Middle frontal gyrus (tissue), 1 donor: ENCODE measurements around the gene GPC6.

Experiments
- DNase-seq: peaks from one replicate; pipeline ENCODE4 v3.0.0-alpha.2; 2015; ENCODE audit warnings: low spot score; ENCODE audit errors: extremely low spot score

Gene GPC6

DNA sequence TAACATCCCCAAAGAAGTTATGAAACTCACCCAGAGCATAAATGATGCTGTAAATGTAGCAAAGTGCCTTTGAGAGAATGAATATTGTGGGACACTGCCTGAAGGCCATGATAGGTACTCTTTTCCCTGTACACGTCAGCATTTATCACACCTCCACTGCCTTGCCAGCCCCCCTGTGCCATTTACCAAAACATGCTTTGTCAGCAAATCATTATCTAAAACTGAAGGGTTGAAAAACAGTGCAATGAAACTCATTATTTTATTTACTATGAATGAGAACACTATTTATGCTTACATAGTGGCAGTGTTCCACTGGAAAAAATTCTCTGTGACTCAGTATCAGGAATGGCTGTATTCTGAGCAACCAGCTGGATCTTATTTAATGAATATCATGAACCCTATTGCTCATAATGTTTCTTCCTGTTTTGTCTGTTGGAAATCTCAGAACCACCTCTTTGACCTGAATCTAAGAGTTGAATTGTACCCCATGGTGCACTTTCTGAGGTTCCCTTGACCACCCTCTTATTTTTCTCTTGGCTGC, 688.7 kb downstream of the GPC6 start:
- no peak for DNase-seq

GRCh38 chr13:93922063-93922855, 695.7 kb downstream of the GPC6 start:
- no peak for DNase-seq

- DNase-seq = no peak
Observed at GRCh38 chr13:93925990-93926389, 699.4 kb downstream of the GPC6 start.

- no peak for DNase-seq
Observed at GRCh38 chr13:93926425-93926824, 699.8 kb downstream of the GPC6 start.

GRCh38 chr13:93927431-93927830, 700.8 kb downstream of the GPC6 start:
- no peak for DNase-seq

DNA sequence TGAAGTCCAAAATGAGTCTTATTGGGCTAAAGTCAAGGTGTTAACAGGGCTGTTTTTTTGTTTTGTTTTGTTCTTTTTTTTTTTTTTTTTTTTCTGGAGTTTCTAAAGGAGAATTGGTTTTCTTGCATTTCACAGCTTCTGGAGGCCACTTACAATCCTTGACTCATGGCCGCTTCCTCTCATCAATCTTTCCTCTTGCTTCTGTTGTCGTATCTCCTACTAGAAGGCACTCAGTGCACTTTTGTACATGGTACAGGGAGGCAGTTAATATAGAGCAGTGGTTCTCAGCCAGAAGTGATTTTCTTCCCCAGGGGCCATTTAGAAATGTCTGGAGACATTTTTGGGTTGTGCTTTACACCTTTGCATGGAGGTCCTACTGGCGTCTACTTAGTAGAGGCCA, 706.3 kb downstream of the GPC6 start:
- DNase-seq = no peak

DNA sequence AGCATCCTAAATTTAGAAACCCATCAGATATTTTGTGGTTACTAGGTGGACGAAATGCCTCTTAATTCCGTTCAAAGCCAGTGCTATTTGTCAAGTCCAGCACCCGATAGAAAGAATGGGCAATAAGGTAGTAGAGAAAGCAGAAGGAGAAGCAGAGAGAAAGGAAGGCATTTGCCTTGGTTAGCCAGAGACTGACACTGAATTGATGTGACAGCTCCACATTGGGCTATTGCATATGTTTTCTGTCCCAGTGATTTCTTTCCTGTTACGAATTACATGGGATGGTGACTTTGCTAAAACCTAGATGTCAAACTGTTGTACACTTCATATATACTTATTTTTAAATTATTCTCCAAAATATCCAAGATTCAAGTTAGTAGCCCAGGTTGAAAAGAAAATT, 710.3 kb downstream of the GPC6 start:
- DNase-seq = no peak

DNA sequence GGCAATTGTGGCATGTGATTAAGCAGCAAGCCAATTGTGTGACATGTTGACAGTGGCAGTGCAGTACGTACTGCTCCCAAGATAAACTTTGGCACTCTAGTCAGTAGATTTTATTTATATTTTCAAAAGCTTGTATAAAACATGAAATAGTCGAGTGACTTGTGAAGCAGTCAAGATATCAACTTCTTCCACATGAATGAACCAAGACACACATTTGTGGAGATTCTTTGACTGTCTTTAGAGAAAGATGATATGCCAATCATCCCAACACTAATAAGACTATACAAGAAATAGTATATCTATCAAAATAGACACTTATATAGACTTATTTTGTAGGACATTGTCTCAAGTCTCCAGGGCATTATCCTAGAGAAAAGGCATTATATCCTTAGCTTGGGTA, 714.8 kb downstream of the GPC6 start:
- no peak for DNase-seq

DNA sequence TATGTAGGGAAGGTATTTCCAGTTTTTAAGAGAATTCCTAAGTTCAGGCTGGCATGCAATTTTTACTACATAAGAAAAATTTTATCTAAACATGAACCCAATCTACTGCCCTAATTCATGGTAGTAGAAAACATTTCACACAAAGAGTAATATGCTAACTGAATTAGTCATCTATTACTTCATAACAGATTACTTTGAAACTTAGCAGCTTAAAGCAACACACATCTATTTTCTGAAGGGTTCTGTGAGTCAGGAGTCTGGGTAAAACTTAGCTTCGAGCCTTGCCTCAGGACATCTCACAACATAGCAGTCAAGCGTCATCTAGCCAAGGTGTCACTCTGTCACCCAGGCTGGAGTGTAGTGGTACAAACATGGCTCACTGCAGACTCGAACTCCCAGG, 715.4 kb downstream of the GPC6 start:
- no peak for DNase-seq

- no peak for DNase-seq
Observed at GRCh38 chr13:93945621-93946020, 719.0 kb downstream of the GPC6 start.

DNA sequence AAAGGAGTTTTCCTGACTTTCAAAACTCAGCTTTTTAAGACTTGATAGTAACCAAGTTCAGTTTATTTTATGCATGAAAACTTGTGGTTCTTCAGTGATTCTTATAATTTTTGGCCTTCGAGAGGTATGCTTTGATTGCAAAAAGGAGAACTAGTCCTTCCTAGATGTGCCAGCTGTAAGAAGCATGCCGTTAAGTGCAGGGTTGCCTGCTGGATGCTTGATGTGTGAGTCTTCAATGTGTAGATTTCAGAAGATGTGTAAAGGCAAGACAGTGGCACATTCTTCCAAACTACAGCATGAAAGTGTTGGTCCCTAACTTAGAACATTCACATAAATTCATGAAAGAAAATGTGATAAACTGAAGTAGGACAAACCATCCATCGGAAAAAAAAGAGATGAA, 720.4 kb downstream of the GPC6 start:
- DNase-seq = no peak

DNA sequence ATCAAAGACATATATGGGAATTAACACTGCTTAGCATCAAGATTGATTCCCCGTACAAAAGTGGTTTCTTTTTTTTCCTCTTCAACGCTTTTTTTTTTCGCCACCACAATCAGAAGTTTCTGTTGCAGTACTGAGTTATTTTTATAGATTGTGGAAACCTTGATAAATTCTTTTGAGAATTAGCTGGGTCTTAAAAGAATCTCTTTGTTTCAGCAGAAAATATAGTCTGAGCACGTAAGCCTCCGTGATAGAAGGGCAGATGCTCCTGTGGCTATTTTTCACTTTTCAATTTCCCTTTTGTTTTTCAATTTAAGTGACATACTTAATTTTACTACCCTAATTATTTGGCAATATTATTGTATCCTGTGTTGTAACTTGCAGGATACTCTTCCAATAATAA, 721.0 kb downstream of the GPC6 start:
- DNase-seq = no peak

DNA sequence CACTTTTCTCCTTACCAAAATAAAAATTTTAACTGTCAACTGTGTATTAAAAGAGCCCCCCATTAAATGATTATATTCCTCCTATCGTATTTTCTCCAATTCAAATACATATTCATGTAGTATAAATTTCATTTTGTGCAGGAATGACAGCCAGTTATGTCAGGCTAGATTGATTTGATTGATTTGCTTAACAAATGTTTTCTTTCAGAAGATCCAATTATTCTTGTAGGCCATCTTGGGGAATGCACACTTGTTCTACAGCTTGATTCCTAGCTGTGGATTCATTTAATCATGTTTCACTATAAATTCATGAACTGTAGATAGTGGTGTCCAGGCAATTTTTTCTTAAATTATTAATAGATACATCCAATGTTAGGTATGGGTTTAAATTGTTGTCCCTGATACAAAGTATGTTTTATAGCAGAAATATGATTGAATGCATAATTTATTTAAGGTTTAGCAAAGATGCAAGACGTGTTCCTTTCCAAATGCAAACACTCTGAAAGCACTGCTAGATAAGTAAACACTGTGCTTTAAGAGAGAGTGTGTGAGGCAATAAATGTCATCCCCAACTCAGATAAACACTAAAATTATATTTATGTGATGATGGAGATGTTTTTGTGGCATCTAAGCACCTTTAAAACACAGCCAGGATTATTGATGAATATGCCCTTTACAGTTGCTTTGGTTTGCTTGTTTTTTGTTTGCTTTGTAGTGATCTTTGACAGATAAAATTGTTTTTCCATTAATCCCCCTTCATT, 721.7 kb downstream of the GPC6 start:
- DNase-seq = no peak

GRCh38 chr13:93951108-93951507, 724.5 kb downstream of the GPC6 start:
- no peak for DNase-seq

- no peak for DNase-seq
Observed at GRCh38 chr13:93951951-93952350, 725.3 kb downstream of the GPC6 start.

GRCh38 chr13:93953841-93954240, 727.2 kb downstream of the GPC6 start:
- DNase-seq = no peak

DNA sequence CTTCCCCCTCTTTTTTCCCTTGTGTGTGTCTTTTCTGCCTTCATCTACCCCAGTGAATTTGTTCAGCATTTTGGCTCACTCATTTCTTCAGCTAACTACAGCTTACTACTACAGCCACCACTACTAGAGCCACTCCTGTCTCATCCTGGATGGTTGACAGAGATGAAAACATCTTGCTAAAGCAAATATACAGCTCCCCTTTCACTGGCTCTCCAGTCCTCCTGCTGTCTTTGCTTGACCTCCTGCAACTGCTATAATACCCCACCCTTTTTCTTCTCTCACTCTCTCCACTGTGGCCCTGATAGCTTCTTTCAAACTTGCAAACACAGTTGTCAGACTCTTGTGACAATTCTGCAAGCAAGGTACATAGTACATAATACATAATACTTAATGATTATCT, 729.3 kb downstream of the GPC6 start:
- no peak for DNase-seq

- no peak for DNase-seq
Observed at GRCh38 chr13:93956426-93956825, 729.8 kb downstream of the GPC6 start.

- no peak for DNase-seq
Observed at GRCh38 chr13:93957371-93957770, 730.8 kb downstream of the GPC6 start.

GRCh38 chr13:93959796-93960533, 733.4 kb downstream of the GPC6 start:
- no peak for DNase-seq

GRCh38 chr13:93963266-93964145, 736.9 kb downstream of the GPC6 start:
- no peak for DNase-seq
